HG03135 (cell line): ENCODE results near the gene TUBGCP2.
"Not testable (repeated sequence)": the region's sequence is repeated elsewhere in the genome, so short reads cannot be mapped to it uniquely, and the experiment has no call there.

ENCODE experiments used
- ATAC-seq: cut with Tn5 transposase; IDR thresholded peaks from one replicate; pipeline ENCODE4 v1.9.1; 2021; ENCODE audit warnings: mild to moderate bottlenecking, moderate library complexity; ENCODE audit not compliant: unreplicated experiment

TUBGCP2 gene

DNA sequence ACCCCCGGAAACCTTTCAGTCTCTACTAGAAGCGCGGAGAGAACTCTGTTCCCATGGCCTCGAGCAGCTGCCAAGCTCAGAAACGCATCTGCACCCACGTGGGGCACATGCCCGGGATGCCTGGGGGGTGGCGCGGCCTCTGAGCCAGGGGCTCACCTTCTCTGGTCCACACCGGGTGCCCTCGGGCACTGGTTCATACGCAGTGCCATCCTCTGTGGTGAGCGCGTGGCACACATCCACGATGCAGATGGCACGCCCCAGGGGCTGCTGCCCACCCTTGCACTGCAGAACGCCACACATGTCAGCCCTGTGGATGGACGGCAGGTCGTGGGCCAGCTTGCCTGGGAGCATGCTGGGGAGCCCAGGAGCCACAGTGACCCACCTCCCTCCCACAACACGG is 38.5 kb downstream of the TUBGCP2 start:
- ATAC-seq: no peak

DNA sequence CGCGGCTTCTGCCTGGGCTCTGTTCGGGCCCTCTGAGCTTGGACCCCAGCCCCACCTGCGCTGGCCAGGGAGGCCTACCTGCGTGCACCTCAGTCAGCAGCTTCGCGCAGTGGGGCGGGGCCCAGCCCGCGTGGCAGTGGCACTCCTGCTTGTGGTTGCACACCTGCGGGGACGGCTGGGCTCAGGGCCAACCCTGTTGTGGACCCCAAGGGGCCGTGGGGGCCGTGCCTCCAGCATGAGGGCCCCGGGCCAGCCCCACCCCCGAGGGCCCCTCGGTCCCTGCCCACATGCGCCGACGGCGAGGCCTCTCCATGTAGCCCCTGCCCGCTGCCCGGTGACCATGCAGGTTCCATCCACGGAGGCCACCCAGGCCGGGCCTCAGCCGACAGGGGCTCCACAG is 39.3 kb downstream of the TUBGCP2 start:
- ATAC-seq: no peak

DNA sequence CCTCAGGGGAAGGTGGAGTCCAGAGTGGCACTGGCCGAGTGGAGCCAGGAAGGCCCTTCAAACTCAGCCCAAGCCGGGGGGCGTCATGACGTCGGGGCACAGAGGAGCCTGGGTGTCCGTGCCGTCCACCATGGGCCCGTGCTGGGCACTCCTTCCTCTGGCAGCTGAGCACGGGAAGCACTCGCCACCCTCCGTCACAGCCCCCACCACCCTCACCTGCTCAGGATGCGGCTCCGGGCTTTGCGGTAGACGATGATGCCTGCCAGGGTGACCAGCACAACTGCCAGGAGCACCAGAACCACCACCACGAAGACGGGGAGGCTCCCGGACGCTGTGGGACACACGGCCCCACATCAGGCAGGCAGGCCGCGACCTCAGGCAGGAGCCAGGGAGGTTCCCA is 40.1 kb downstream of the TUBGCP2 start:
- ATAC-seq: no peak

DNA sequence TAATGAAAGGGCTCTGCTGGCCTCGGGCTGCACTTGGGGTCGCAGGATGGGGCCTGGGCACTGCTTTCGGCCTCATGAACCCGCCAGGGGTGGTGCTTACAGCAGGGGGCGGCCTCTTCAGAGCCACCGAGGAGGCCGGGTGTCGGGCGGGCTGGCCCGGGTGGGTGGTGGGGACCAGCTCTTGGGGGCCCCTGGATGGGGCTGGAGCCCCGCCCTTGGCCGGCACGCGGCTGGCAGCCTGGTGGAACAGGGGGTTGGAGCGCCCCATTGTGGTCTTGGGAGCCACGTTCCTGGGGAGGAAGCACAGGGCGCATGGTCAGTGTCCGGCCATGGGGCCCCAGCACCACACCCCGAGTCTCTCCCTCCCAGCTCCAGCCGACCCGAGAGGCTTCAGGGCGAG is 40.8 kb downstream of the TUBGCP2 start:
- ATAC-seq: no peak

DNA sequence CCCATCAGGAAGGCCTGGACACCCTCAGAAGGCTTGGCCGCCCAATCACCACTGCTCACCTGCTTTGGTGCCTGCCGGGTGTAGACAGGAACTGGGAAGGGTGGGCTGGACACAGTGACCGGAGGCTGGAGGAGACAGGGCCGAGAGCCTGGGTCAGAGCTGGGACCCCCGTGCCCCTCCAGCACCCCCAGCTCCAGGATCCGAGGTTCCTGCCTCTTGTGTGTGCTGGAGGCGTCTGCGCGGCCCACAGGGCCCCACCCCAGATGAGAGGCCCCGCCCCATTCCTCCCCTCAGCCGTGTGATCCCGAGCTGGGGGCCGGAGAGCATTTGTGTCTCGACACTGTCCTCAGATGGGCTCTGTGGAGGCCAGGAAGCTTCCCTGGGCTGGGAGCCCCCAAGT is 41.4 kb downstream of the TUBGCP2 start:
- ATAC-seq: no peak

DNA sequence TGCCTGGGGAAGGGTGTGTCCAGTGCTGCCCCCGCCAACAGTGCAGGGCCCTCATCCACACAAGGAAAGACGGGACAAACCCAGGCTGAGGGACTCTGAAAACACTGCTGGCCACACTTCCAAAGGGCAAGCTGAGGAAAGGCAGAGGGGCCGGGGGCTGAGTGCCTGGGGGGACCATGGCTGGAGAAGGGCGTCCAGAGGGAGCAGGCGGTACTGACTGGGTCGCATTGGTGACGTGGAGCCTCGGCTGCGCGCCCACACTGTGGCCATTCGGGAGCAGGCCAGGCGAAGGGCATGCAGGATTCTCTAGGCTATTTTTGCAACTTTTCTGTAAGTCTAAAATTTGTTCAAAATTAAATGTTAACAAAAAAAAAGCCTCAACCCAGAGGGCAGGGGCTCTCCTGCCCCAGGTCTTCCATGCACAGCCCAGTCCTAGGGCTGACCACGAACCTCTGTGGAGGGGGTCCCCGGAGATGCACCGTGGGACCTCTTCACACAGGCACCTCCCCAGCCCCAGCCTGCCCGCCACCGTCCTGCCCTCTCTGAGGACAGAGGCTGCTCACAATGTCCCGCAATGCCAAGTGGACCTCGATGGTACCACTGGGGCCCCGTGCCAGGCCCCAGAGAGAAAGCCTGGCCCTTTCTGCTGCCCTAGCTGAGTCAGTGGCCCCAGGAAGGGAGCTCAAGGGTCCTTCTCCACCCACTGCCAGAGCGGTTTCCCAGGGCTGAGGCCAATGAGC is 42.4 kb downstream of the TUBGCP2 start:
- ATAC-seq: no peak

DNA sequence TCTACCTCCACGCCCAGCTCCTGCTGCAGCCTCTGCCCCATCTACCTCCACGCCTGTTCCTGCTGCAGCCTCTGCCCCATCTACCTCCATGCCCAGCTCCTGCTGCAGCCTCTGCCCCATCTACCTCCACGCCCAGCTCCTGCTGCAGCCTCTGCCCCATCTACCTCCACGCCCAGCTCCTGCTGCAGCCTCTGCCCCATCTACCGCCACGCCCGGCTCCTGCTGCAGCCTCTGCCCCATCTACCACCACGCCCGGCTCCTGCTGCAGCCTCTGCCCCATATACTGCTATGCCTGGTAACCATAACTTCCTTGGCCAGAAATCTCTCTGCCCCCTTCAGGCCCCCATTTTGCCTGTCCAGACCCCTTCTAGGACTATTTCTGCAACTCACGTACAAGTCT is 43.6 kb downstream of the TUBGCP2 start:
- ATAC-seq: not testable (repeated sequence)

DNA sequence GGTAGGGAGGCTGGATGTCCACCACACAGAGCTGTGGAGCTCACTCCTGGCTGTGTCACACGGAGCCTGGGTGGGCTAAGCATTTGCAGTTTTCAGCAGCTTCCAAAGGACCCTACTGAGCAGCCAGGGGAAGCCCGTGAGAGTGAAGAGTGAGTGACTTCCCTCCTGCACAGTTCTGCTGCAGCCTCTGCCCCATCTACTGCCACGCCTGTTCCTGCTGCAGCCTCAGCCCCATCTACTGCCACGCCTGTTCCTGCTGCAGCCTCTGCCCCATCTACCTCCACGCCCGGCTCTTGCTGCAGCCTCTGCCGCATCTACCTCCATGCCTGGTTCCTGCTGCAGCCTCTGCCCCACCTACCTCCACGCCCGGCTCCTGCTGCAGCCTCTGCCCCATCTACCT is 44.2 kb downstream of the TUBGCP2 start:
- no peak for ATAC-seq

DNA sequence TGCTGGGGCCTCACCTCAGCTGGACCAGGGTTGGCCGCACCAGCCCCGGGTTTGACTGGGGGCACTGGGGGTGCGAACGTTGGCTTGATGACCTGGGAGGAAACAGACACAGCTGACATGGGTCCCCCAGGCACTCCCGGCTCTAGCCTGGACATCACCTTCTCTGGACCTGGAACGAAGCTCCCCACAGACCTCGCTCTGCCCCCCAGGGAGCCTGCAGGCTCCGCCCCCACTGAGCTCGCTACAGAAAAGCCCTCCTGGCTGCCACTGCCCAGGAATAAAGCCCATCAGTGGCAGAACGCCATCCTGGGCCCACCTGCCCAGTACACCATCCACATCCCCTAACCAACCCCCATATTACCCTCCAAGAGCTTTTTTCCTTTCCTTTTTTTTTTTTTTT is 45.0 kb downstream of the TUBGCP2 start:
- no peak for ATAC-seq

DNA sequence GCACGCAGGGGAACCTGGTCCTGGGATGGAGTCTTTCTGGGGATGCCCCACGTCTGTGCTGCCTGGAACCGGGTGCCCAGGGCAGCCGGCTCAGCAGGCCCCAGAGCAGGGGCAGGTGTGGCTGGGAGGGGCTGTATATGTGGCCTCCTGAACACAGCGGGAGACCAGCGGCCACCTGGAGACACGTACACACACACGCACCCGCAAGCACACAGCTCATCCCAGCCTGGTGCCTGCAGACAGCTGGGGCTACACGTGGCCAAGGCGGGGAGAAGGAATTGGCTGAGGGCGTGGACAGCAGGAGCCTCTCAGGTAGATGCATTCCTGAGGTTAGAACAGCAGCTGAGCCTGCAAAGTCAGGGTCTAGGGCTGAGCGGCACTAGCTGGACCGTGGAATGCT is 46.0 kb downstream of the TUBGCP2 start:
- no peak for ATAC-seq

DNA sequence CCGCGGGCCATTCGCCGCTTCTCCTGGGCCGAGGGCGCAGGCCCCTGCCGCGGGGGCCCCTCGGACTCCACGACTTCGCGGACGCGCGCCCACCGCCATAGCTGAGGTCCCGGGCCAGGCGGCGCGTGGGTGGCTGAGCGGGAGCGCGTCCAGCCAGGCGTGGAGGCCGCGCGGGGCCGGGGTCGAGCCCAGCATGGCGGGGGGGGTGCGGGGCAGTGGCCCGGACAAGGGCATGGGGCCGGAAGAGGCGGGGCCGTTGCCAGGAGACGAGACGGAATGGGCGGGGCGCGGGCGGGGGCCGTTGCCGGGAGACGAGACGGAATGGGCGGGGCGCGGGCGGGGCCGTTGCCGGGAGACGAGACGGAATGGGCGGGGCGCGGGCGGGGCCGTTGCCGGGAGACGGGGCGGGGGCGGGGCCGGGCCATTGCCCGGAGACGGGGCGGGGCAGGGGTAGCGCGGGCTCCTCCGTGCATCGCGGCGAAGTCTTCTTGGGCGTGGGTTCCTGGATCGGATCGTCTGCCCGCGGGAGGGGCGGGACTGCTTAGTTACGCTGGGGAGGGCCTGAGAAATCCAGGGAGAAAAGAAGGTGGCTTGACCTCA is 46.8 kb downstream of the TUBGCP2 start:
- peak; percentile 54 for ATAC-seq

DNA sequence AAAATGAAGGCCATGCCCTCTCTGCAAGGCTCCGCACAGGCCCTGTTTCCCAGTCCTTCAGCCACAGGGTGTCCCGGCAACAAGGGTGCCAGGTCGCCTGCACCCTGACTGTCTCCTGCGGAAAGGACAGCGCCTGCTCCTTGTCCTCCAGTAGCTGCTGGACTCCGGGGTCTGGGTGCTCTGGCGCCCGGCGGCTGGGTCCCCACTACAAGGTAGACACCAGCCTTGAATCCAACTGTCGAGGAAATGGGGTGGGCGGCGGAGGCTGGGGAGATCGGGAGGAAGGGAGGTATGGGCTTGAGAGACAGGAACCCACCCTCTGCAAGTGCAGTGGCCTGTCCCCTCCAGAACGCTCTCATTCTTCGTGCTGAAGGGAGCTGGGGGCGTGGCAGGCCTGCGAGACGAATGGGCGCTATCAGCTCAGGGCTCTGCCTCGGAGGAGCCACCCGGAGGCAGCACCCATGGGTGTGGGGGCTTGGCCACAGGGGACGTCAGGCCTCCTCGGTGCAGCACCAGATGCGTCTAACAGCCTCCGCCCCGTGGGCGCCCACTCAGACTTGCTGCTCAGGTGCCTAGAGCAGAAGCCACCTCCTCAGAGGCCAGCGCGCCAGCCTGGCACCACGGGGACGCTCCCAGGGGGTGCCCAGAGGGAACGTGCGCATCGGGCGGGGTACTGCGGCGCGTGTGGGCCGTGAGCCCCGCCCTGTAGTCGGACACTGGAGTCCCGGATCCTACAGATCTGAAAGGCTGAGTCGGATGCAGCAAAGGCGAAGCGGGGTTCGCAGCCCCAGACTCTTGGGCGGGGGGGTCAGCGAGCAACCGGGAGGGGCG is 47.6 kb downstream of the TUBGCP2 start:
- ATAC-seq: peak; percentile 40

DNA sequence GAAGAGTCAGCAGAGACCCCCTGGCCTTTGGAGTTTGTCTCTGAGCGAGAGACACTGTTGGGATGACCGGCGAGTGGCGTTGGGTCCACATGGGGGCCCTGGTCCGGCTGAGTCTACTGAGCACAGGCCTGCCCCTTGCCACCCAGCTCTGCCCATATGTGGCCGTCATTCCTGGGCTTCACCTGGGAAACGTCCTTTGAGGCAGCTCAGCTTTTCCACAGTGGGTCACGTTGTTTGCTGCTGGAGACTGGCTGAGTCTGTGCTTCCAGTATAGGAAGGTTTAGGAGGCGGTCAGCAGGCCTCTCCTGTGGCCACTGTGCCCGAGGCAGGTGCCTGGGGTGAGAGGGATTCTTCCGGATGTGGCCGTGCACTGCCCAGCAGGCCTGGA is 49.1 kb downstream of the TUBGCP2 start:
- no peak for ATAC-seq

DNA sequence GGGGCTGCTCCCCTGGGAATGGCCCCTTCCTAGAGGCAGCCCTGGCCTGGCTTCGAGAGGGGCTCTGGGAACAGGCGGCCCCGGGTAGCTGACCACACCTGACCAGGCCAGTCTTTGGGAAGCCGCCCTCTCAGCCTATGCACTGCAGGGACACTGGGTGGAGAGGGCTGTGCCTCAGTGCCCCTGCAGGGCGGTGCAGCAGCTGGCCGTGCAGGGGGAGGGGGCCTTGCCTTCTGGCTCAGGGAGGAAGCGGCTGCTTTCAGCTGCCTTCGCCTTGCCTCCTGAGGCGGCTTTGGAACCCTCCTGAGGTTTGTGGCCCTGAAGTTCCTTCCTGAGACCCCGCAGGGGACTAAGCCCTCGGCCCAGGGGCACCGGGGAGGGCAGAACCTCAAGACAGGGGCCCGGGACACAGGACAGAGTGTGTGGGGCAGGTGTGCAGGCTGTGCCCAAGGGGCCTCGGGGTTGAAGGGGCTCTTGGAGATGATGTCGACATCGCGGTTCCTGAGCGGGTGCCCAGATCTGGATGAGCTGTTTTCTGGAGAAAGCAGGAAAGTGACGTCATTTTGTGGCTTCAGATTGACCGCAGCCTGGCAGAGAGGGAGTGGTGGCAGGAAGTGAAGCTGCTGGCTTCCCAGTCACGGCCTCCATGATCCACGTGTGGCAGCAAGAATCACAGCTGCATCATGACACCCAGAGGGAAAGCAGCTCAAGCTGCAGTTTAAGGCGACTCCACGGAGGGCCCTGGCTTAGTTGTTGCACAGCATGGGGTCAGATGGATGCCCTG is 49.7 kb downstream of the TUBGCP2 start:
- ATAC-seq: no peak

DNA sequence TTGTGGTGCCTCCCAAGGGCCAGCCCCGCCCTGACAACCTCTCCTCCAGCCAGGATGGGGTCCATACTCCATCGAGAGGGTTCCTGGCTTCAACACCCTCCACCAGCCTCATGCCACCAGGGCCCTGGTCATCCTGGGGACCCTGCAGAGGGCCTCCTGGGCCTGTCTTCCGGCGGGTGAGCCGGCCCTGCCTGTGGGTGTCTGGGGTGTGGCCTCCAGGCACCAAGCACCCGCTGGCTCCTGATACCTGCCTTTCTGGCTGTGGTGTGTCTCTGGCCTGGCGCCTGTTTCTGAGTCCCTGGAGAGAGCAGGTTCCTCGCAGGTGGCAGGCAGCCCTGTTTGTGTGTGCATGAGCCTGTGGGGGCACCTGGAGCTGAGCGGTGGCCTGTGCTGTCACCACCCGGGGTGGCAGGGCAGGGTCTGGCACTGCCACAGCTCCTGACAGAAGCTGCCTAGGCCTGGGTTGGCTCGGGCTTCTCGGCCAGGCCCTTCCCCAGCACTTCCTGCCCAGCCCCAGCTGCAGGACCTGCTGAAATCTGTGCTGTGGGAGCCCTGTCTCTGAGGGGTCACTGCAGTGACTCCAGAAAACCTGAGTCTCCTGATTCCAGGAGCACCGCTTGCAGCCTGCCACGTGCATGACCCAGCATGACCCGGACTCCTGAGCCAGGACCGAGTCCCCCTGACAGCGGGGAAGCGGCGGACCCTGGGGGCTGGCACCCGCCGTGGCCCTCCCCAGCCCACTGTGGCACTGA is 50.4 kb downstream of the TUBGCP2 start:
- peak; percentile 32 for ATAC-seq

DNA sequence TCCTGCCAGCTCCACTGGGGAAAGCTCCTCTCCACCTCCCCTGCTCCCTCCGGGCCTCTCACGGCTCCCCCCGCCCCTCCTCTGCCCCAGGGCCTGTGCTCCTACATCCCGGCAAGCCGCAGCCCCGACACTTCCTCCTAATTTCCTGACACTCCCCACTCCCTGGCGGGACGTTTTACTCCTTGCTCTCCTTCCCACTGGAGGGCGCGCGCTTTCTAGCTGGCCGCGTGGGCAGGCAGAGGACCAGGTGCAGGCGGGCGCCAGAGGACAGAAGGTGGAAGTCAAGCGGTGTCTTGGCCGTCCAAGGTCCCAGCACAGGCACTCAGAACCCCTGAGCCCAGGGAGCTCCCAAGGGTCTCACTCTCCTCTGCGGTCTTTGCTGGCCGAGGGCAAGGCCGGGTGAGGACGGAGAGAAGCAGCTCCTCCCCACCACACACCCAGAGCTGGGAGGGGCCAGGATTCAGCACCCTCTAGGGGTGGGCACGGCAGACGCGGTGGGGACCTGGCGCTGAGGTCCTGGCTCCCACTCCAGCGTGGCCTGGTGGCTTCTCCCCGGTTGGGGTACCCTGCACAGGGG is 51.1 kb downstream of the TUBGCP2 start:
- ATAC-seq: no peak

DNA sequence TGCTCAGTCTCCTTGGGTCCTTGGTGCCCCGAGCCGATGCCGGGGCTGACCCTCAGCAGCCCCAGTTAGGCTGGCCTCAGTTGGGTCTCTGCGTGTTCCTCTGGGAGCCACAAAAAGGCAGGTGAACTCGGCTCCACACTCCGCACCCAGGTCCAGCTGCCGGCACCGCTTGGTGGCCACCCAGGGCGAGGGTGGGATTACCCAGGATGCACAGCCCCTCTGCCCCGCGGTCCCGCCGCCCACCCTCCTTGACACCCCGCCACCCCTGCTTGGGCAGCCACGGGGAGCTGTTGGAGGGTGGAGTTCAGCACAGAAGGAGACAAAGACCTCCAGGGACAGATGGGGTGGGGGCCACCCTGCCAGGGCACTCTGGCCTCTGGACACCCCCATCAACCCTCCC is 53.3 kb downstream of the TUBGCP2 start:
- no peak for ATAC-seq

DNA sequence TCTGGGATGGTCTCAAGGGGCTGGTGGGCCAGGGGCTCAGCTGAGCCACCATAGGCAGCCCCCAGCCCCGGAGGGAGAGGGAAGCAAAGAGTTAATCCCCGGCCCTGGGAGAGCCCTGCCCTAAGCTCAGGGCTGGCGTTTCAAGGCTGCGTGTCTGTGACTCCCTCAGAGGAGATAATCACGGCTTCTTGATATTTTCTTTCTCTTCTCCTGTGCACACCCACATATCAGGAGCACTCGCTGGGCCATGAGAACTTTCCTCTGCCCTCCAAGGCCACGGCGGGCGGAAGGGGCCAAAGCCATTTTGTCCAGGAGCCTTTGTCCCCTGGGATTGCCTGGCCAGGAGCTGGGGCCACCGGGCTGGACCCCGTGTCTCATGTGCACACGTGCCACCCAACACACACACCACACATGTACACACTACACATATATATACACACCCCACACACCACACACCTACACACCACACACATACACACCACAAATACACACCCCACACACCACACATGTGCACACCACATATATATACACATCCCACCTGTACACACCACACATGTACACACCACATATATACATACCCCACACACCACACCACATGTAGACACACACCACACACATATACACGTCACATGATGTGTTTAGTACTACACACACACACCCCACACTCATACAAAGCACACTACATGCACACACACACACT is 54.1 kb downstream of the TUBGCP2 start:
- no peak for ATAC-seq

DNA sequence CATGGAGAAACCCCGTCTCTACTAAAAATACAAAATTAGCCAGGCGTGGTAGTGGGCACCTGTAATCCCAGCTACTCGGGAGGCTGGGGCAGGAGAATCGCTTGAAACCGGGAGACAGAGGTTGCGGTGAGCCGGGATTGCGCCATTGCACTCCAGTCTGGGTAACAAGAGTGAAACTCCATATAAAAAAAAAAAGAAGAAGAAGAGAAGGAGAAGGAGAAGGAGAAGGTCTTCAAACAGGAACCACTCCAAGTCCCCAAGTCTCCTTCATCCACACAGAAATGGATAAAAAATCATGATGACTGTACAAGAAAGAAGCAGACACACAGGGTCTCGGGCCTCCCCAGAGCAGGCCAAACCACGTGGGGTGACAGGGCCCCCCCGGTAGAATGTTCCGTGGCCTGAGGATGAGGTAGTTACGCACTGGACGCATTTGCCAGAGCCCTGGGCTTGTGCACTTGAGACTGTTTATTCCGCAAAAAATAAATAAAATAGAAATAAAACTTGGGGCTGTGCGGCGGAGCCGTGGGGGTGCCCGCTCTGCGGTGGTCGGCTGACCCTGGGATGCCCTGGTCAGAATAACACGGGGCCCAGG is 55.2 kb downstream of the TUBGCP2 start:
- ATAC-seq: no peak
